PC-9 (cell line): Measurements from ENCODE around the gene BNIP2.

ENCODE experiments used
- EZH2 ChIP-seq: fragments of 200-600 bp; sonication (generic); IDR thresholded peaks from 2 replicates; pipeline ENCODE4 v1.8.0; 2017; ENCODE audit warnings: antibody characterized with exemption, low read depth
- TF ChIP-seq, protein P1 (sequence below): fragments of 200-600 bp; sonication (generic); conservative IDR thresholded peaks from 2 replicates; pipeline ENCODE4 v1.6.1; 2017; ENCODE audit warnings: mixed run types, antibody characterized with exemption, mild to moderate bottlenecking, moderate library complexity

DNA sequence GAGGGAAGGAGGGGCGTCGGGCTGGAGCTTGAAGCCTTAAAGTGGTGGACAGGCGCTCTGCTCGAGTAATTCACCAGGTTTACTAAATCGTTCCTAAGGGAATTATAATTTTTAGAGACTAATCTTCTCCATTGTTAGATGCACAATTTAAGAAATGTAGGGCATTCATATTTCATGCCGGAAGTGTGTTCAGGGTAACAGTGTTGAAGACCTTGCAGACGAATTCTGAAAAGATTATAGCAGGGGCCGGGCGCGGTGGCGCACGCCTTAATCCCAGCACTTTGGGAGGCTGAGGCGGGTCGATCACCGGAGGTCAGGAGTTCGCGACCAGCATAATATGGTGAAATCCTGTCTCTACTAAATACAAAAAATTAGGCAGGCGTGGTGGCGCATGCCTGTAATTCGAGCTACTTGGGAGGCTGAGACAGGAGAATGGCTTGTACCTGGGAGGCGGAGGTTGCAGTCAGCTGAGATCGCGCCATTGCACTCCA, 31.4 kb downstream of the BNIP2 start:
- TF ChIP-seq, protein P1, sequence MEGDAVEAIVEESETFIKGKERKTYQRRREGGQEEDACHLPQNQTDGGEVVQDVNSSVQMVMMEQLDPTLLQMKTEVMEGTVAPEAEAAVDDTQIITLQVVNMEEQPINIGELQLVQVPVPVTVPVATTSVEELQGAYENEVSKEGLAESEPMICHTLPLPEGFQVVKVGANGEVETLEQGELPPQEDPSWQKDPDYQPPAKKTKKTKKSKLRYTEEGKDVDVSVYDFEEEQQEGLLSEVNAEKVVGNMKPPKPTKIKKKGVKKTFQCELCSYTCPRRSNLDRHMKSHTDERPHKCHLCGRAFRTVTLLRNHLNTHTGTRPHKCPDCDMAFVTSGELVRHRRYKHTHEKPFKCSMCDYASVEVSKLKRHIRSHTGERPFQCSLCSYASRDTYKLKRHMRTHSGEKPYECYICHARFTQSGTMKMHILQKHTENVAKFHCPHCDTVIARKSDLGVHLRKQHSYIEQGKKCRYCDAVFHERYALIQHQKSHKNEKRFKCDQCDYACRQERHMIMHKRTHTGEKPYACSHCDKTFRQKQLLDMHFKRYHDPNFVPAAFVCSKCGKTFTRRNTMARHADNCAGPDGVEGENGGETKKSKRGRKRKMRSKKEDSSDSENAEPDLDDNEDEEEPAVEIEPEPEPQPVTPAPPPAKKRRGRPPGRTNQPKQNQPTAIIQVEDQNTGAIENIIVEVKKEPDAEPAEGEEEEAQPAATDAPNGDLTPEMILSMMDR: no peak
- TF ChIP-seq EZH2: no peak
